Stimulated activated CD4-positive, alpha-beta T cell treated with anti-CD3 and anti-CD28 coated beads, Interleukin-4, amount 100 ng/mL, for 24 hours (primary cell): ENCODE results near the gene GOLT1B.

ENCODE experiments used
- DNase-seq: peaks from one replicate; pipeline ENCODE4 v3.0.0-alpha.2; 2020

The GOLT1B gene

GRCh38 chr12:21526053-21526452, 24.5 kb downstream of the GOLT1B start, which contains the start of gene SPX:
TSS of gene SPX (plus strand) at chr12:21526296. CDS start at chr12:21526473, 177 bp downstream.
- DNase-seq: no peak

- DNase-seq: no peak
Observed at GRCh38 chr12:21526721-21527345, 25.2 kb downstream of the GOLT1B start.

- peak; percentile 58 for DNase-seq
Observed at GRCh38 chr12:21527451-21528180, 26.0 kb downstream of the GOLT1B start.

- no peak for DNase-seq
Observed at GRCh38 chr12:21528953-21529352, 27.4 kb downstream of the GOLT1B start.

GRCh38 chr12:21529456-21529855, 27.9 kb downstream of the GOLT1B start:
- DNase-seq: no peak

GRCh38 chr12:21538061-21538653, 36.6 kb downstream of the GOLT1B start:
- DNase-seq: no peak

- no peak for DNase-seq
Observed at GRCh38 chr12:21539797-21540196, 38.2 kb downstream of the GOLT1B start.

GRCh38 chr12:21541773-21542172, 40.2 kb downstream of the GOLT1B start:
- DNase-seq: no peak

- no peak for DNase-seq
Observed at GRCh38 chr12:21542403-21542802, 40.8 kb downstream of the GOLT1B start.

GRCh38 chr12:21543151-21543550, 41.6 kb downstream of the GOLT1B start:
- no peak for DNase-seq

GRCh38 chr12:21545557-21545956, 44.0 kb downstream of the GOLT1B start:
- DNase-seq: no peak

- DNase-seq: no peak
Observed at GRCh38 chr12:21546716-21547115, 45.1 kb downstream of the GOLT1B start.

GRCh38 chr12:21547437-21547836, 45.8 kb downstream of the GOLT1B start:
- DNase-seq: peak; percentile 17

GRCh38 chr12:21551841-21552465, 50.4 kb downstream of the GOLT1B start:
- DNase-seq: no peak

- no peak for DNase-seq
Observed at GRCh38 chr12:21552635-21553328, 51.2 kb downstream of the GOLT1B start.

GRCh38 chr12:21553329-21553675, 51.7 kb downstream of the GOLT1B start:
- DNase-seq: no peak

GRCh38 chr12:21558100-21558679, 56.6 kb downstream of the GOLT1B start:
- DNase-seq: no peak

- no peak for DNase-seq
Observed at GRCh38 chr12:21559855-21560569, 58.4 kb downstream of the GOLT1B start.

- no peak for DNase-seq
Observed at GRCh38 chr12:21561158-21561557, 59.6 kb downstream of the GOLT1B start.

GRCh38 chr12:21562859-21563258, 61.3 kb downstream of the GOLT1B start:
- no peak for DNase-seq

GRCh38 chr12:21566223-21566906, 64.8 kb downstream of the GOLT1B start:
- no peak for DNase-seq
